ENCODE measurements around the gene IFNAR1. TPM values are rescaled to one million over a fixed set of nuclear protein-coding genes. Genes with fewer than 3 reads are reported as not detected.

Gene IFNAR1
- total RNA-seq, 2 experiments from 2014 or later: 18.1 to 60.8 TPM

GRCh38 chr21:33296156-33296555, 28.6 kb upstream of the IFNAR1 start:
- Histone ChIP-seq H3K4me2 (ENCODE audit: low read length) (peak overlapping the region; percentile 41), H2AFZ (ENCODE audit: low read length) (peak overlapping the region; percentile 2; the same call in 1 of the 2 replicates), H3K9me3 (ENCODE audit: low read length) (no peaks in the 10 kb centered on the region), H4K20me1 (ENCODE audit: insufficient read depth, low read length) (no peaks in the 10 kb centered on the region), H3K36me3 (ENCODE audit: insufficient read depth, low read length) (peaks cover 44% of the 10 kb centered on the region), H3K79me2 (ENCODE audit: insufficient read depth, low read depth, low read length) (no peaks in the 10 kb centered on the region), H3K4me1 (ENCODE audit: insufficient read depth, low read length, poor library complexity, severe bottlenecking) (peaks cover 90% of the 10 kb centered on the region), H3K27ac (ENCODE audit: low read depth, low read length, poor library complexity, severe bottlenecking) (peak overlapping the region; percentile 93), H3K4me3 (ENCODE audit: low read depth, low read length, poor library complexity, severe bottlenecking) (no peak overlapping the region), H3K9me2 (ENCODE audit: insufficient read depth, low read length) (no peaks in the 10 kb centered on the region)
- CTCF ChIA-PET (ENCODE audit: unreplicated experiment): interaction anchor here (1.2 kb wide), 1 partner anchor 12 kb away, joined by 4 read pairs; no protein-coding TSS in a partner anchor
- TF ChIP-seq EZH2phosphoT487 (IDR thresholded peaks at IDR 0.05; ENCODE audit: borderline replicate concordance, low read depth, low read length) (no peak), CTCF (conservative IDR thresholded peaks at IDR 0.05; ENCODE audit: low read length) (no peak)
- BruUV-seq (replicated peaks): no TSS peak
- DNase-seq (ENCODE audit: low spot score): peak; percentile 96
- intact Hi-C loops (cut with micrococcal nuclease; ENCODE audit: unreplicated experiment): loop anchor here (1.0 to 5.0 kb wide), 4 partner anchors 17 to 79 kb away; no protein-coding TSS in a partner anchor
- POLR2A ChIA-PET: interaction anchor here (0.7 to 7.1 kb wide), 15 partner anchors 15 to 276 kb away, joined by 3 to 121 read pairs (median 5); partner anchors contain the start of genes IFNAR1 and IL10RB

GRCh38 chr21:33299181-33299752, 25.5 kb upstream of the IFNAR1 start:
- H3K9me3 ChIP-seq (ENCODE audit: low read length): no peaks in the 10 kb centered on the region
- ChIA-PET CTCF (ENCODE audit: unreplicated experiment) (interaction anchor here (0.6 to 1.4 kb wide), 3 partner anchors 26 to 328 kb away, joined by 3 to 4 read pairs (median 3); no protein-coding TSS in a partner anchor), POLR2A (interaction anchor here (0.5 to 7.1 kb wide), 16 partner anchors 12 to 734 kb away, joined by 3 to 121 read pairs (median 4); partner anchors contain the start of genes IFNAR1 and IL10RB)
- TF ChIP-seq CTCF (conservative IDR thresholded peaks at IDR 0.05; ENCODE audit: low read length) (peak; percentile 67), EZH2phosphoT487 (IDR thresholded peaks at IDR 0.05; ENCODE audit: borderline replicate concordance, low read depth, low read length) (no peak)
- H3K4me1 ChIP-seq (ENCODE audit: insufficient read depth, low read length, poor library complexity, severe bottlenecking): peaks cover 98% of the 10 kb centered on the region
- BruUV-seq (replicated peaks): TSS peak; percentile 18
- no peaks in the 10 kb centered on the region for H3K79me2 ChIP-seq (ENCODE audit: insufficient read depth, low read depth, low read length)
- peak overlapping the region; percentile 25 for H3K4me3 ChIP-seq (ENCODE audit: low read depth, low read length, poor library complexity, severe bottlenecking)
- H3K36me3 ChIP-seq (ENCODE audit: insufficient read depth, low read length): peaks cover 21% of the 10 kb centered on the region
- peak; percentile 89 for DNase-seq (ENCODE audit: low spot score)
- peak overlapping the region; percentile 22; the same call in 1 of the 2 replicates for H2AFZ ChIP-seq (ENCODE audit: low read length)
- H4K20me1 ChIP-seq (ENCODE audit: insufficient read depth, low read length): no peaks in the 10 kb centered on the region
- intact Hi-C loops (cut with micrococcal nuclease; ENCODE audit: unreplicated experiment): loop anchor here (2.0 to 5.0 kb wide), 2 partner anchors 67 to 84 kb away; no protein-coding TSS in a partner anchor
- no peaks in the 10 kb centered on the region for H3K9me2 ChIP-seq (ENCODE audit: insufficient read depth, low read length)
- H3K27ac ChIP-seq (ENCODE audit: low read depth, low read length, poor library complexity, severe bottlenecking): peak overlapping the region; percentile 95
- peak overlapping the region; percentile 47 for H3K4me2 ChIP-seq (ENCODE audit: low read length)
